ENCODE results near the gene PLCB4.

PLCB4 gene

DNA sequence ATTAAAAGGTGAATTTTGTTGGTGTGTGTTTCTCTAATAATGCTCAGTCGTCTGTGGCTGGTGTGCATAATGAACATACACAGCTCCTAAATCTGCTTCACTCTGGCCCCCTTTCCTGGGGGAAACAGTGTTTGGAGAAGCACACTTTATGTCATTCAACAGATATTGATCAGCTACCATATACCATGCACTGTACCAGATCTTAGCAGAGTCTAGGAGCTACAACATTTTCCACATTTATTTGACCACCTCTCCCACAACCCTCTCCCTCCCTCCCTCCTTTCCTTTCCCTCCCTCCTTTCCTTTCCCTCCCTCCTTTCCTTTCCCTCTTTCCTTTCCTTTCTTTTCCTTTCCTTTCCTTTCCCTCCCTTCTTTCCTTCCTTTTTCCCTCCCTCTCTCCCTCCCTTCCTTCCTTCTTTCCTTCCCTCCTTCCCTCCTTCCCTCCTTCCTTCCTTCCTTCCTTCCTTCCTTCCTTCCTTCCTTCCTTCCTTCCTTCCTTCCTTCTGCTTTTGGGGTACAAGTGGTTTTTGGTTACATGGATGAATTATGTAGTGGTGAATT, 85.7 kb downstream of the PLCB4 start:
- no peak overlapping the region for H3K4me3 Mint-ChIP-seq
- H3K9me3 Mint-ChIP-seq = peaks cover 38% of the 10 kb centered on the region
- H3K27me3 Mint-ChIP-seq = no peaks in the 10 kb centered on the region
- H3K27ac Mint-ChIP-seq (ENCODE audit: low read depth) = no peak overlapping the region
- DNase-seq (ENCODE audit: low spot score in 2 of 2) = no peak
- no peaks in the 10 kb centered on the region for H3K36me3 Mint-ChIP-seq (ENCODE audit: insufficient read depth)
- ATAC-seq (replicated peaks; ENCODE audit: extremely low read depth, poor library complexity, severe bottlenecking) = no peak
- no peaks in the 10 kb centered on the region for H3K4me1 Mint-ChIP-seq

DNA sequence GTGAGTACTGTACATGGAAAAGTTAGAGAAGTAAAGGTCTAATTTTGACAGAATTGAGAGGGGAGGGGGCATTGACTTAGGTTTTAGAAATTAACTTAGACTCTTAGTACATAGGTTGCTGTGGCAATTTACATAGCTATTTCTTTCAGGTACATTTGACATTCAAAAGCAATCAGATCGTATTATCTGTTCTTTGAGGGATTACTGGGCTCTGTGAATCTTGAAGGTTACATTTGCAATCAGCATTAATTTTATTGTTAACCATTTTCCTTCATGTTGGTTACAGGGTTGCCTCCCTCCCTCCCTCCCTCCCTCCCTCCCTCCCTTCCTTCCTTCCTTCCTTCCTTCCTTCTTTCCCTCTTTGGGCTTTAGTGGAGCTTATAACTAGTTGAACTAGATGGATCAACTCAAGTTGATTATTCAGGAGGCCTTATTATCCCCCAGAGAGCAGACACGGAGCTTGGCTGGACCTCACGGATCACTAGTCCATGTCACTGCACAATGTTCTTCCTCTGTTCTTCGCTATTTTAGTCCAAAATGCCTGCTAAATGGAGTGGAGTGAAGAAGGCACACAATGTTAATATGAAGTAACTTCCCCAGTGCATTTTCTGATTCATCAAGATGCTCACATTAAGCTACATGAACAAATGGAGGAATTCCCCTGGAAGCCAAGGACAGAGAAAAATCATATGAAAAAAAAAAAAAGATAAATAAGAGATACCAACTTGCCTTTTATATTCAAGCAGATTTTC, 87.8 kb downstream of the PLCB4 start:
- Mint-ChIP-seq H3K36me3 (ENCODE audit: insufficient read depth) (no peaks in the 10 kb centered on the region), H3K4me3 (no peak overlapping the region), H3K27ac (ENCODE audit: low read depth) (no peak overlapping the region), H3K27me3 (no peaks in the 10 kb centered on the region), H3K4me1 (no peaks in the 10 kb centered on the region), H3K9me3 (peaks cover 32% of the 10 kb centered on the region)
- DNase-seq (ENCODE audit: low spot score in 2 of 2) (no peak), ATAC-seq (replicated peaks; ENCODE audit: extremely low read depth, poor library complexity, severe bottlenecking) (no peak)

DNA sequence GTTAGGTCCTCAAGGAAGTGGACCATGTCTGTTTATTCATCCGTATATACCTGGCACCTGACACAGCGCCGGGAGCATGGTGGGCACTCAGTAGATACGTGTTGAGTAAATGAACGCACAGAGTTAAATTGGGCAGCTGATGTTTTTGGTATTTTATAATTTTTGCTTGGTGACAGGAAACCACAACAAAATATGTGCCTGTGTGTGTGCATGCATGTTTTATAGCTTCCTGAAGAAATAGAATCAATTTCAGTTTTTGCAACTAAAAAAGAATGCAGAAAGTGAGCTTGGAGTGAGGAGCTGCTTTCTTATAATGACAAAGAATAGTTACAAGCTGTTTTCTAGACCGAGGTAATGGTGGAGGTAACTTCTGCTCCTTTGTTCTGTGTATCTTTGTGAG, 91.4 kb downstream of the PLCB4 start:
- H3K4me1 Mint-ChIP-seq = no peaks in the 10 kb centered on the region
- H3K4me3 Mint-ChIP-seq = no peak overlapping the region
- ATAC-seq (replicated peaks; ENCODE audit: extremely low read depth, poor library complexity, severe bottlenecking) = no peak
- no peak for DNase-seq (ENCODE audit: low spot score in 2 of 2)
- H3K27me3 Mint-ChIP-seq = no peaks in the 10 kb centered on the region
- H3K36me3 Mint-ChIP-seq (ENCODE audit: insufficient read depth) = peaks cover 2% of the 10 kb centered on the region
- H3K9me3 Mint-ChIP-seq = peaks cover 18% of the 10 kb centered on the region
- no peak overlapping the region for H3K27ac Mint-ChIP-seq (ENCODE audit: low read depth)

DNA sequence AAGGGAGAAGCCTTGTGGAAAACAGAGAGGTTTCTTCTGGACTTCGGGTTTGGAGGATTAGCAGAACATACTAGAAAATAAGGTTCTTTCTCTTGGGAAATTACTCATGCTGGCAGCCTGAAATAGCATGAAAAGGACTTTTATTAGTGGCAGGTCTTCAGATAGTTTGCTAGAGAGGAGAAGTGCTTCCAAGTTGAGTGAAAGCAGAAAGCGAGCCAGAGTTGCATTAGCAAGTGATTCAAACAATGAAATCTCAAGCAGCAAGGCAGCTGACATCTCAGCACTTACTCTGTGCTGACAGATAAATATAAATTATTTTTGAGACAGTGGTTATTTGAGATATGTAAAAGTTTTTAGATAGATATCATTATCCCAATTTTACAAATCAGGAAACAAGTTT, 91.9 kb downstream of the PLCB4 start:
- no peak for ATAC-seq (replicated peaks; ENCODE audit: extremely low read depth, poor library complexity, severe bottlenecking)
- H3K27ac Mint-ChIP-seq (ENCODE audit: low read depth) = no peak overlapping the region
- no peaks in the 10 kb centered on the region for H3K4me1 Mint-ChIP-seq
- H3K27me3 Mint-ChIP-seq = no peaks in the 10 kb centered on the region
- H3K4me3 Mint-ChIP-seq = no peak overlapping the region
- peaks cover 2% of the 10 kb centered on the region for H3K36me3 Mint-ChIP-seq (ENCODE audit: insufficient read depth)
- no peak for DNase-seq (ENCODE audit: low spot score in 2 of 2)
- peaks cover 18% of the 10 kb centered on the region for H3K9me3 Mint-ChIP-seq

DNA sequence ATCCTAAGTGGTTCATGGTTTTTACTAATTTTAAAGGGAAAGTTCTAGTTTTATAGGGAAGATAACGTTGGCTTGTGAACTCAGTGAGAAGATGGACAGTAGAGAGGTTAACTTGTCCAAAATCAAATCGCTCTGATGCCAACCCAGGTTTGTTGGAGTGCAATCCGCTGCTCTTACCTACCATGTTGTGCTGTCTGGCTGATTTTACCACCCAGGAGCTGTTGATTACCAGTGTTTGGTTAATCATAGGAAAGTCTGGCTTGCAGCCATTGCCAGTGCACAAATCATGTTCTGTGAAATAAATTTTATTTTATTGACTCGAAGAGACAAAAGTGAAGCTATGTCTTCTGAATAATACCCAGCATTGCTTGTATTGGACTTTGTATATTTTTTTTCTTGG, 92.4 kb downstream of the PLCB4 start:
- no peak overlapping the region for H3K4me3 Mint-ChIP-seq
- H3K4me1 Mint-ChIP-seq = no peaks in the 10 kb centered on the region
- H3K27ac Mint-ChIP-seq (ENCODE audit: low read depth) = no peak overlapping the region
- peaks cover 2% of the 10 kb centered on the region for H3K36me3 Mint-ChIP-seq (ENCODE audit: insufficient read depth)
- ATAC-seq (replicated peaks; ENCODE audit: extremely low read depth, poor library complexity, severe bottlenecking) = no peak
- no peaks in the 10 kb centered on the region for H3K27me3 Mint-ChIP-seq
- DNase-seq (ENCODE audit: low spot score in 2 of 2) = no peak
- peaks cover 12% of the 10 kb centered on the region for H3K9me3 Mint-ChIP-seq

DNA sequence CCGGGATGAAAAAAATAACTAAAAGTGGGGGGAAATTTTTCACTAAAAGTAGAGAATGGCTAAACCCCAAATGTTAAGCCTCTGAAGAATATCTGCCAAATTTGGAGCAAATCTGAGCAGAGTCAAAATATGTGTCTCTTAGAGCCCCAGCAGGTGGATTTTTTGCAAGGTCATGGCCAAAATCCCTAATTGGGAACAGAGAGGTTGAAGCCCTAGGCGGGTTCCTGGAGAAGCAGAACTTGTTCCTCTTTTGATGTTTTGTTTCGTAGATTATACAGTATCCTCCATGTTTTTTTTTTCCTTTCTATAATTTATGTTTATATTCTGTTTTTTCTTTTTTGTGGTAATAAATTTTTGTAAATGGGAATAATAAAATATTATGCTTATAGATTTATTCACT, 94.4 kb downstream of the PLCB4 start:
- H3K4me3 Mint-ChIP-seq = no peak overlapping the region
- peaks cover 2% of the 10 kb centered on the region for H3K36me3 Mint-ChIP-seq (ENCODE audit: insufficient read depth)
- no peak overlapping the region for H3K27ac Mint-ChIP-seq (ENCODE audit: low read depth)
- H3K27me3 Mint-ChIP-seq = no peaks in the 10 kb centered on the region
- DNase-seq (ENCODE audit: low spot score in 2 of 2) = no peak
- no peaks in the 10 kb centered on the region for H3K4me1 Mint-ChIP-seq
- peaks cover 5% of the 10 kb centered on the region for H3K9me3 Mint-ChIP-seq
- no peak for ATAC-seq (replicated peaks; ENCODE audit: extremely low read depth, poor library complexity, severe bottlenecking)

DNA sequence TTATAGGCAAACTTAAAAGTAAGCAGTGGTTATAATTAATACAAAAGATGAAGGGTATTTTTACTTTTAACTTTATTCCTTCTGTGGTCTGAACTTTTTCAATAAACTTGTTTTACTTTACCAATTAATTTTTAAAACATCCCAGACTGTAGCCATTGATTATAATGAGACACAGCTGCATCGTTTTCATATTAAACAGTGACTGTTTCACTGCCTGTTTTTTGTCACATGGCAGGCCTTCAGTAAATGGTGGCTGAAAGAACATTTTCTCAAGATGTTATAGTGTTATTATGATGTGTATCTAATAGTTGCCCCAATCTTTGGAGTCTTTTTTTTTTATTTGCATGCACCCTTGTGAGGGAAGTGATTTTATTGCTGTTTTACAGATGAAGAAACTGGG, 95.1 kb downstream of the PLCB4 start:
- H3K36me3 Mint-ChIP-seq (ENCODE audit: insufficient read depth) = peaks cover 2% of the 10 kb centered on the region
- H3K4me3 Mint-ChIP-seq = no peak overlapping the region
- no peak overlapping the region for H3K27ac Mint-ChIP-seq (ENCODE audit: low read depth)
- H3K4me1 Mint-ChIP-seq = no peaks in the 10 kb centered on the region
- H3K9me3 Mint-ChIP-seq = peaks cover 5% of the 10 kb centered on the region
- DNase-seq (ENCODE audit: low spot score in 2 of 2) (no peak), ATAC-seq (replicated peaks; ENCODE audit: extremely low read depth, poor library complexity, severe bottlenecking) (no peak)
- no peaks in the 10 kb centered on the region for H3K27me3 Mint-ChIP-seq

DNA sequence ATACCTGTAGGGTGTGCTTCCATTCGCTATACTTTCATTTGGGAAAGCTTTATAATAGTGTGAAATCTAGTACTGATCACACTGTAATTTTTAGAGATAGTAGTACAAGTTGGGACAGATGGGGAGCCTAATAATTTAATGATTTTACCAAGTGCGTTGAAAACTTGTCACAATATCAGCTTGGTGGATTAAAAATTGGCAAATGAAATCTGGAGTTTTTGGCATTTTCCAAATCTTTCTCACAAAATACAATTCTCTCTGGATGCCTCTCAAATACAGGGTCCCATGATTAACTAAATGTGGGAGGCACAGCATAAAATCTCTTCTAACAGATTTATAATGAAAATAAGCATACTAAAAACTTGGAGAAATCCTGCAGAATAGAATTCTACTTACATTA, 96.4 kb downstream of the PLCB4 start:
- Mint-ChIP-seq H3K27ac (ENCODE audit: low read depth) (no peak overlapping the region), H3K27me3 (no peaks in the 10 kb centered on the region), H3K4me3 (no peak overlapping the region), H3K9me3 (peaks cover 5% of the 10 kb centered on the region), H3K4me1 (no peaks in the 10 kb centered on the region), H3K36me3 (ENCODE audit: insufficient read depth) (peaks cover 2% of the 10 kb centered on the region)
- DNase-seq (ENCODE audit: low spot score in 2 of 2) (no peak), ATAC-seq (replicated peaks; ENCODE audit: extremely low read depth, poor library complexity, severe bottlenecking) (no peak)

DNA sequence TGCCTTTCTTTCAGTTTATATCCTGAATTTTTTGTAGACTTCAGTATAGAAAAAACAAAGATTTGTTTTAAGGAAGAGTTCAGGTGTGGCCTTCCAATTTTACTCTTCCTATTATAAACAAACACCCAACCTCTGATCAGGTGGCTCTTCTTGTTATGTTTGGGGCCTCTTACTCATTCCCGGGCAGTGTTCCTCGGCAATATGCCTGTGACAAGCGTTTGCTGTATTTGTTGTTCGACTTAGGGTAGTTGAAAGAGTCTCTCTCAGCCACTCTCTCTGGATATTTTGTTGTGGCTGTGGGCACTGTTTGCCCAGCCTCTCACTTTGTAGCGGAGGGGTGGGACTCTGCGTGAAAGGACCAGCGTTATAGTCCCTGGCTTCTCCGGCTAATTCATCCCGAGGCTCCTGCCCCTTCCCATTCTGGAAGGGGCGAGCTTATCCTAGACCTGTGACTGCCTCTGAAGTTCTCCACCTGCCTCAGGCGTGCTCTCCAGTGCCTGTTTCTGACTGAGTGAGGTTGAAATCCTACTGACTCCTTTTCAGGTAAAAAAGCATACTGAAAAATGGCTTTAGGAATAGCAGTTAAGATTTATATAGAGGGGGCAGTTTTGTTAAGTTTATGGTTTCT, 97.4 kb downstream of the PLCB4 start:
- no peaks in the 10 kb centered on the region for H3K27me3 Mint-ChIP-seq
- H3K4me3 Mint-ChIP-seq = no peak overlapping the region
- H3K27ac Mint-ChIP-seq (ENCODE audit: low read depth) = no peak overlapping the region
- ATAC-seq (replicated peaks; ENCODE audit: extremely low read depth, poor library complexity, severe bottlenecking) (no peak), DNase-seq (ENCODE audit: low spot score in 2 of 2) (no peak)
- H3K4me1 Mint-ChIP-seq = no peaks in the 10 kb centered on the region
- peaks cover 5% of the 10 kb centered on the region for H3K9me3 Mint-ChIP-seq
- peaks cover 2% of the 10 kb centered on the region for H3K36me3 Mint-ChIP-seq (ENCODE audit: insufficient read depth)

DNA sequence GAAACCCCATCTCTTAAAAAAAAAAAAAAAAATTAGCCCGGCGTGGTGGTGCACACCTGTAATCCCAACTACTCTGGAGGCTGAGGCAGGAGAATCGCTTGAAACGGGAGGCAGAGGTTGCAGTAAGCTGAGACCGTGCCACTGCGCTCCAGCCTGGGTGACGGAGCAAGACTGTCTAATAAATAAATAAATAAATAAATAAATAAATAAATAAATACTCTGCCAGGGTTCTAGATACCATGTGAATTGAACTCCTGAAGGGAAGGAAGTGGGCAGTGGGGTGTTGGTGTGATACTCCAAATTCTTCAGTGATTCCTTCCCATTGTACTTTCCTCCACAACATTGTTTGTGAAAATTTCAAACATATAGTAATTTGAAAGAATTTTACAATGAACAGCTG, 100.5 kb downstream of the PLCB4 start:
- H3K27ac Mint-ChIP-seq (ENCODE audit: low read depth) = no peak overlapping the region
- peaks cover 5% of the 10 kb centered on the region for H3K9me3 Mint-ChIP-seq
- no peaks in the 10 kb centered on the region for H3K4me1 Mint-ChIP-seq
- H3K27me3 Mint-ChIP-seq = no peaks in the 10 kb centered on the region
- H3K36me3 Mint-ChIP-seq (ENCODE audit: insufficient read depth) = no peaks in the 10 kb centered on the region
- no peak overlapping the region for H3K4me3 Mint-ChIP-seq
- DNase-seq (ENCODE audit: low spot score in 2 of 2) = no peak
- no peak for ATAC-seq (replicated peaks; ENCODE audit: extremely low read depth, poor library complexity, severe bottlenecking)

DNA sequence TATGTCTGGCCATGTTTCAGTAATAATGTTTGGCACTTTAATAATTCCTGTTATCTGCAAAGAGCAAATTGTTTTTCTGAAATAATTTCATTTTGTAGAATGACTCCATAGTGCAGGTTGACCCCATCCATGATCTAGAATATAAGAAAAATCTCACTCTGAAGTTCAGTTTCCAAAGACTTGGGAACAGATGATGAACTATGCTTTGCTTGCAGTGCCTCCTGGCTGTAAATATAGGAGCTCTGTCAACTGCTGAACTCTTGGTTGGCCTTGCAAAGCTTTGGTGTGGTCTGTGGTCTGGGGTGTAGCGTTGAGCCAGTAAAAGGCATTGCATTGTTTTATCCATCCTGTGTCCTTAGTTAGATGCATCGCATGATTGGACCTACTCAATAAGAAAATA, 104.0 kb downstream of the PLCB4 start:
- no peak for DNase-seq (ENCODE audit: low spot score in 2 of 2)
- H3K4me1 Mint-ChIP-seq = no peaks in the 10 kb centered on the region

DNA sequence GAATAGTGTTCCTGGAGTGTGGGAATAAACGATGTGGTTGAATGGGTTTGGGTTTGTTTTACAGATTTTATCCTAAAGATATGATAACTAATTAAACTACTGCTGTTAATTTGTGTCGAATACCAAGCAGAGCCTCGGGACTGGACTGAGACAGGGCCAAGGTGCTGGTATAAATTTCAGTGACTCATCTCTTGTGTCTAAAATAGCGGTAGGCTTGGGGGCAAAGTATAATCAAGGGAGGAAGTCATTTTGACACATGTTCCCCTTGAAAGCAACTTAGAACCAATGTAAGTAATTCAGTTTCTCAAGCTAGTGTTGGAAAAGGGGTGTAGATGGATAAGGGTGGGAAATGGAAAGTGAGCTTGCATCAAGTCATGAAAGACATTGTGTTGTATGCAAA, 108.4 kb downstream of the PLCB4 start:
- DNase-seq (ENCODE audit: low spot score in 2 of 2) (no peak), ATAC-seq (replicated peaks; ENCODE audit: extremely low read depth, poor library complexity, severe bottlenecking) (no peak)
- Mint-ChIP-seq H3K4me1 (no peaks in the 10 kb centered on the region), H3K27ac (ENCODE audit: low read depth) (no peak overlapping the region), H3K36me3 (ENCODE audit: insufficient read depth) (no peaks in the 10 kb centered on the region), H3K4me3 (no peak overlapping the region), H3K9me3 (peaks cover 6% of the 10 kb centered on the region), H3K27me3 (no peaks in the 10 kb centered on the region)

More for the DNA sequence above, 104.0 kb downstream of the PLCB4 start:
- Mint-ChIP-seq H3K4me3 (no peak overlapping the region), H3K9me3 (peaks cover 6% of the 10 kb centered on the region), H3K36me3 (ENCODE audit: insufficient read depth) (no peaks in the 10 kb centered on the region), H3K27me3 (no peaks in the 10 kb centered on the region), H3K27ac (ENCODE audit: low read depth) (no peak overlapping the region)
- no peak for ATAC-seq (replicated peaks; ENCODE audit: extremely low read depth, poor library complexity, severe bottlenecking)

DNA sequence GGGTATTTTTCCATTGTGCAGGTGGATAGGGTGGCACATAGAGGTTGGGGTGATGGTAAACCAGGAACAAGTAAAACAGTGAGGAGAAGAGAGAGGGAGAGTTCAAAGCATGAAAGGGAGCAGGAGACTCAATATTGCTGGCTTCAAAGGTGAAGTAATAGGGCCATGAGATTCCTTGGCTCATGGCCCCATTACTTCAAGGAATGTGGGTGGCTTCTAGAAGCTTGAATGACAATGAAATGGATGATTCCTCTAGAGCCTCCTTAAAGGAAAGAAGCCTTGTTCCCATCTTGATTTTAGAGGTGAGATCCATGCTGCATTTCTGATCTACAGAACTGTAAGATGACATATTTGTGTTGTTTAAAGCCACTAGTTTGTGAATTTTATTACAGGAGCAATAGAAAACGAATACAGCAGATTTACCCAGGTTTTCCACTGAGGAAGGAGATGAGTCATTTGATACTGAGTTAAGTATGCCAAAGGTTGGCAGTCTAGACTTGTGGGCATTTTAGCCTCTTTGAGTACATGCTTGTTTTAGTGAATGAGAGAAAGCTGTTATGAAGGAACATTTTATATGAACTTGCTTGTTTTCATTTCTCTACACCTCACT, 110.4 kb downstream of the PLCB4 start:
- ATAC-seq (replicated peaks; ENCODE audit: extremely low read depth, poor library complexity, severe bottlenecking) (no peak), DNase-seq (ENCODE audit: low spot score in 2 of 2) (no peak)
- no peak overlapping the region for H3K27ac Mint-ChIP-seq (ENCODE audit: low read depth)
- no peaks in the 10 kb centered on the region for H3K27me3 Mint-ChIP-seq
- H3K4me3 Mint-ChIP-seq = no peak overlapping the region
- no peaks in the 10 kb centered on the region for H3K4me1 Mint-ChIP-seq
- H3K36me3 Mint-ChIP-seq (ENCODE audit: insufficient read depth) = no peaks in the 10 kb centered on the region
- H3K9me3 Mint-ChIP-seq = peaks cover 13% of the 10 kb centered on the region
